IMR-90 (cell line): ENCODE measurements around the gene SYNPR. TPM values are rescaled to one million over a fixed set of nuclear protein-coding genes. Genes with fewer than 3 reads are reported as not detected.

Experiments
- ATAC-seq: fragments of 200-7000 bp; cut with Tn5 transposase; 2 replicates; pipeline ENCODE4 v1.9.1; 2020; ENCODE audit warnings: low read depth, mild to moderate bottlenecking, moderate library complexity
- BruUV-seq: library from RNA; stranded (reverse); fragments of 400-500 nt; replicated peaks from 2 replicates; lab custom pipeline; 2021; lab: Mats Ljungman, UMichigan
- CTCF ChIA-PET: fragments of 300-600 bp; formaldehyde crosslinking; extraction: SDS; loops from one replicate; lab custom pipeline; 2021; ENCODE audit warnings: antibody characterized with exemption; lab: Yijun Ruan, JAX
- POLR2A ChIA-PET: fragments of 300-600 bp; sonication (Branson Sonifier 250); formaldehyde crosslinking; loops from one replicate; lab custom pipeline; 2022; ENCODE audit warnings: antibody characterized with exemption; ENCODE audit not compliant: unreplicated experiment; lab: Charles Lee
- DNase-seq: peaks from one replicate; pipeline ENCODE4 v3.0.0; 2013
- H2AFZ ChIP-seq: replicated peaks from 2 replicates; pipeline ENCODE3; 2013; ENCODE audit warnings: low read length, mild to moderate bottlenecking; ENCODE audit not compliant: poor library complexity
- H2AK5ac ChIP-seq: 2 replicates; pipeline ENCODE4 v1.6.1; 2013; ENCODE audit warnings: low read depth, low read length, inconsistent platforms
- H2AK9ac ChIP-seq: replicated peaks from 2 replicates; pipeline ENCODE3; 2013; ENCODE audit warnings: mild to moderate bottlenecking, low read depth, low read length, moderate library complexity; ENCODE audit not compliant: poor library complexity
- H2BK120ac ChIP-seq: 2 replicates; pipeline ENCODE4 v1.6.1; 2013; ENCODE audit warnings: low read depth, low read length, inconsistent platforms
- H2BK15ac ChIP-seq: 3 replicates; pipeline ENCODE4 v1.6.1; 2013; ENCODE audit warnings: low read depth, low read length, inconsistent platforms
- H2BK20ac ChIP-seq: 2 replicates; pipeline ENCODE4 v1.6.1; 2013; ENCODE audit warnings: low read depth, mild to moderate bottlenecking, inconsistent platforms, low read length, moderate library complexity
- H2BK5ac ChIP-seq: 2 replicates; pipeline ENCODE4 v1.6.1; 2013; ENCODE audit warnings: mild to moderate bottlenecking, low read depth, low read length, inconsistent platforms; ENCODE audit not compliant: poor library complexity, severe bottlenecking
- H3K14ac ChIP-seq: replicated peaks from 2 replicates; pipeline ENCODE4 v1.6.1; 2013; ENCODE audit warnings: low read depth, low read length, inconsistent platforms
- H3K18ac ChIP-seq: 2 replicates; pipeline ENCODE4 v1.6.1; 2013; ENCODE audit warnings: low read depth, low read length, control low read depth
- H3K23ac ChIP-seq: 2 replicates; pipeline ENCODE4 v1.6.1; 2013; ENCODE audit warnings: low read depth, low read length, inconsistent platforms
- H3K27ac ChIP-seq: 2 replicates; pipeline ENCODE4 v1.5.1; 2013; ENCODE audit warnings: mild to moderate bottlenecking, control low read depth, low read length; ENCODE audit not compliant: insufficient read depth
- H3K27me3 ChIP-seq: 2 replicates; pipeline ENCODE4 v1.6.1; 2013; ENCODE audit warnings: low read length; ENCODE audit not compliant: control insufficient read depth, insufficient read depth
- H3K36me3 ChIP-seq: 2 replicates; pipeline ENCODE4 v1.6.1; 2013; ENCODE audit warnings: low read length, mixed read lengths; ENCODE audit not compliant: control insufficient read depth, insufficient read depth
- H3K4ac ChIP-seq: 2 replicates; pipeline ENCODE4 v1.6.1; 2013; ENCODE audit warnings: low read depth, low read length, inconsistent platforms
- H3K4me1 ChIP-seq: 2 replicates; pipeline ENCODE4 v1.6.1; 2013; ENCODE audit warnings: low read length, mixed read lengths; ENCODE audit not compliant: control insufficient read depth, insufficient read depth
- H3K4me2 ChIP-seq: 2 replicates; pipeline ENCODE4 v1.6.1; 2013; ENCODE audit warnings: low read depth, mild to moderate bottlenecking, control low read depth, low read length, moderate library complexity
- H3K4me3 ChIP-seq: 2 replicates; pipeline ENCODE4 v1.5.1; 2013; ENCODE audit warnings: low read depth, mild to moderate bottlenecking, control low read depth, low read length, moderate library complexity; ENCODE audit not compliant: insufficient read depth
- H3K56ac ChIP-seq: 2 replicates; pipeline ENCODE4 v1.6.1; 2013; ENCODE audit warnings: low read length, inconsistent platforms; ENCODE audit not compliant: insufficient read depth; ENCODE audit errors: extremely low read depth
- H3K79me1 ChIP-seq, 2 experiments: 2 replicates each; pipeline ENCODE4 v1.6.1; 2013; ENCODE audit warnings: low read length in 2 of 2, inconsistent platforms in 1 of 2, low read depth in 1 of 2
- H3K9ac ChIP-seq: 2 replicates; pipeline ENCODE4 v1.6.1; 2013; ENCODE audit warnings: low read depth, low read length, control low read depth
- H3K9me1 ChIP-seq: 2 replicates; pipeline ENCODE4 v1.6.1; 2013; ENCODE audit warnings: low read length, inconsistent platforms; ENCODE audit not compliant: insufficient read depth
- H3K9me3 ChIP-seq: 2 replicates; pipeline ENCODE4 v1.6.1; 2013; ENCODE audit warnings: low read length; ENCODE audit not compliant: control insufficient read depth, insufficient read depth
- H4K20me1 ChIP-seq: 2 replicates; pipeline ENCODE4 v1.6.1; 2013; ENCODE audit warnings: low read length, inconsistent platforms; ENCODE audit not compliant: insufficient read depth
- H4K5ac ChIP-seq: 2 replicates; pipeline ENCODE4 v1.6.1; 2013; ENCODE audit warnings: mild to moderate bottlenecking, low read depth, low read length, control low read depth
- H4K8ac ChIP-seq, 2 experiments: 2 replicates each; pipeline ENCODE4 v1.6.1; 2013; ENCODE audit warnings: low read depth in 2 of 2, low read length in 2 of 2, control low read depth in 1 of 2, inconsistent platforms in 1 of 2
- H4K91ac ChIP-seq: 2 replicates; pipeline ENCODE4 v1.6.1; 2013; ENCODE audit warnings: low read depth, low read length, inconsistent platforms; ENCODE audit not compliant: insufficient read depth
- BHLHE40 ChIP-seq: fragments of 150-350 bp; IDR thresholded peaks from 2 replicates; pipeline ENCODE4 v1.6.1; 2016; ENCODE audit warnings: mild to moderate bottlenecking, low read depth, low read length
- CEBPB ChIP-seq: IDR thresholded peaks from 2 replicates; pipeline ENCODE4 v1.6.1; 2012; ENCODE audit warnings: low read depth, low read length, improper control_type of control experiment
- CHD1 ChIP-seq: IDR thresholded peaks from 2 replicates; pipeline ENCODE4 v1.6.1; 2012; ENCODE audit warnings: low read depth, low read length, improper control_type of control experiment
- CTCF ChIP-seq: conservative IDR thresholded peaks from 2 replicates; pipeline ENCODE4 v1.5.1; 2012; ENCODE audit warnings: mild to moderate bottlenecking, low read depth, low read length, improper control_type of control experiment
- MAFK ChIP-seq: IDR thresholded peaks from 2 replicates; pipeline ENCODE4 v1.6.1; 2012; ENCODE audit warnings: low read depth, low read length, improper control_type of control experiment
- MAZ ChIP-seq: IDR thresholded peaks from 2 replicates; pipeline ENCODE4 v1.6.1; 2012; ENCODE audit warnings: low read depth, mild to moderate bottlenecking, low read length, improper control_type of control experiment, moderate library complexity, borderline replicate concordance
- NFE2L2 ChIP-seq: fragments of 150-350 bp; IDR thresholded peaks from 2 replicates; pipeline ENCODE4 v1.6.1; 2016; ENCODE audit warnings: low read depth, mild to moderate bottlenecking, low read length
- POLR2A ChIP-seq: IDR thresholded peaks from 2 replicates; pipeline ENCODE4 v1.6.1; 2012; ENCODE audit warnings: mild to moderate bottlenecking, low read depth, low read length
- RFX5 ChIP-seq: IDR thresholded peaks from 2 replicates; pipeline ENCODE4 v1.8.0; 2012; ENCODE audit warnings: low read depth, mild to moderate bottlenecking, low read length, moderate library complexity
- SMC3 ChIP-seq: fragments of 150-350 bp; IDR thresholded peaks from 2 replicates; pipeline ENCODE4 v1.6.1; 2016; ENCODE audit warnings: low read depth, mild to moderate bottlenecking, antibody characterized with exemption, low read length, moderate library complexity
- WGBS, 2 experiments: methylation state at CpG; one replicate each; pipeline versions ENCODE4 v1.1.5 to v1.1.7; 2013; ENCODE audit warnings: missing lambda C conversion rate in 2 of 2; ENCODE audit not compliant: insufficient read length in 1 of 2; ENCODE audit errors: extremely low coverage in 2 of 2; 5-methylcytosine and 5-hydroxymethylcytosine counted together
- dilution Hi-C: fragments of 300-500 bp; cut with HindIII; formaldehyde crosslinking; loops from one replicate; pipeline ENCODE4 v1.14.3; 2018; ENCODE audit warnings: low sequenced_read_pairs; ENCODE audit not compliant: unreplicated experiment
- in situ Hi-C: fragments of 300-500 bp; cut with MboI; formaldehyde crosslinking; loops from 3 replicates; pipeline ENCODE4 v1.14.3; 2019; ENCODE audit warnings: low sequenced_read_pairs, inconsistent platforms, mixed read lengths
- intact Hi-C: fragments of 100-400 bp; cut with micrococcal nuclease; formaldehyde crosslinking; loops from 2 replicates; pipeline ENCODE4 v1.10.0; 2022
- polyA plus RNA-seq, 3 experiments: library from polyadenylated mRNA; depleted of rRNA; stranded (reverse); fragments of >200 nt; gene quantifications; 2 replicates each; pipeline ENCODE4 v1.2.3, GENCODE V29; 2012; ENCODE audit warnings: low replicate concordance in 1 of 3
- total RNA-seq: library from RNA; depleted of rRNA; stranded (reverse); fragments of >200 nt; gene quantifications from 2 replicates; pipeline ENCODE4 v1.2.3, GENCODE V29; 2012

The SYNPR gene
- total and polyA plus RNA-seq, 2 of the 4 experiments (the other 2 are of a cell fraction) = not detected

GRCh38 chr3:63294332-63294731, 16.2 kb downstream of the SYNPR start:
- Histone ChIP-seq H3K14ac (no peak overlapping the region), H3K9me1 (no peaks in the 10 kb centered on the region), H4K5ac (no peak overlapping the region), H3K4me3 (no peak overlapping the region), H2BK20ac (no peak overlapping the region), H3K9me3 (no peaks in the 10 kb centered on the region), H4K91ac (no peak overlapping the region), H3K9ac (no peak overlapping the region), H2BK5ac (no peak overlapping the region), H2AFZ (no peak overlapping the region), H3K56ac (no peak overlapping the region), H3K23ac (no peak overlapping the region), H2AK5ac (no peak overlapping the region), H3K36me3 (no peaks in the 10 kb centered on the region), H2BK15ac (no peak overlapping the region), H4K8ac (no peak overlapping the region), H2AK9ac (no peak overlapping the region), H4K20me1 (no peaks in the 10 kb centered on the region), H3K18ac (no peak overlapping the region), H3K27ac (no peak overlapping the region), H3K79me1 (no peaks in the 10 kb centered on the region), H3K4me1 (no peaks in the 10 kb centered on the region), H3K4ac (no peak overlapping the region), H3K27me3 (no peaks in the 10 kb centered on the region), H2BK120ac (no peak overlapping the region), H3K4me2 (no peak overlapping the region)
- ATAC-seq = no peak
- dilution Hi-C loops = no loop called here
- no TSS peak for BruUV-seq
- no CpG with 5 or more reads among the region's 4 CpGs for WGBS, 2 experiments
- in situ Hi-C loops = no loop called here
- DNase-seq = no peak
- ChIA-PET CTCF (no interaction called here), POLR2A (no interaction called here)
- no peak for TF ChIP-seq BHLHE40
- TF ChIP-seq CHD1 = no peak
- no peak for TF ChIP-seq CTCF
- no peak for TF ChIP-seq POLR2A
- TF ChIP-seq MAFK = no peak
- TF ChIP-seq SMC3 = no peak
- TF ChIP-seq NFE2L2 = no peak
- no peak for TF ChIP-seq MAZ
- no peak for TF ChIP-seq CEBPB
- no peak for TF ChIP-seq RFX5
- intact Hi-C loops = no loop called here
